Osteocyte (in vitro differentiated cells): Measurements from ENCODE around the gene UGT1A10. TPM values are rescaled to one million over a fixed set of nuclear protein-coding genes. Genes with fewer than 3 reads are reported as not detected.
A peak's percentile ranks its signal among the peaks of the same experiment; 100 is the strongest.
"Not testable (repeated sequence)": the region's sequence is repeated elsewhere in the genome, so short reads cannot be mapped to it uniquely, and the experiment has no call there.

Source experiments
- DNase-seq: peaks from one replicate; pipeline ENCODE4 v3.0.0; 2021; ENCODE audit warnings: mixed read lengths; ENCODE audit not compliant: unreplicated experiment; ENCODE audit errors: extremely low spot score
- H3K27ac Mint-ChIP-seq: one replicate; pipeline ENCODE4 v1.8.0; 2021; ENCODE audit warnings: mild to moderate bottlenecking, mixed read lengths; ENCODE audit not compliant: unreplicated experiment
- H3K27me3 Mint-ChIP-seq: one replicate; pipeline ENCODE4 v1.8.0; 2021; ENCODE audit warnings: mixed read lengths; ENCODE audit not compliant: unreplicated experiment
- H3K36me3 Mint-ChIP-seq: one replicate; pipeline ENCODE4 v1.8.0; 2021; ENCODE audit warnings: mixed read lengths; ENCODE audit not compliant: unreplicated experiment
- H3K4me1 Mint-ChIP-seq: one replicate; pipeline ENCODE4 v1.8.0; 2021; ENCODE audit warnings: mixed read lengths; ENCODE audit not compliant: unreplicated experiment
- H3K4me3 Mint-ChIP-seq: one replicate; pipeline ENCODE4 v1.8.0; 2021; ENCODE audit warnings: mild to moderate bottlenecking, moderate library complexity, mixed read lengths; ENCODE audit not compliant: unreplicated experiment
- H3K9me3 Mint-ChIP-seq: one replicate; pipeline ENCODE4 v1.8.0; 2021; ENCODE audit warnings: mixed read lengths; ENCODE audit not compliant: unreplicated experiment
- total RNA-seq: library from RNA; stranded (reverse); gene quantifications from 2 replicates; pipeline ENCODE4 v1.2.1, GENCODE V29; 2021
- TF ChIP-seq, protein P1 (sequence below): fragments of 200-600 bp; sonication (generic); IDR thresholded peaks from 2 replicates; pipeline ENCODE4 v1.5.0; 2021; ENCODE audit warnings: antibody characterized with exemption, mild to moderate bottlenecking, moderate library complexity

Gene UGT1A10
- total RNA-seq, 1 donor from 2014 or later, result not detected

DNA sequence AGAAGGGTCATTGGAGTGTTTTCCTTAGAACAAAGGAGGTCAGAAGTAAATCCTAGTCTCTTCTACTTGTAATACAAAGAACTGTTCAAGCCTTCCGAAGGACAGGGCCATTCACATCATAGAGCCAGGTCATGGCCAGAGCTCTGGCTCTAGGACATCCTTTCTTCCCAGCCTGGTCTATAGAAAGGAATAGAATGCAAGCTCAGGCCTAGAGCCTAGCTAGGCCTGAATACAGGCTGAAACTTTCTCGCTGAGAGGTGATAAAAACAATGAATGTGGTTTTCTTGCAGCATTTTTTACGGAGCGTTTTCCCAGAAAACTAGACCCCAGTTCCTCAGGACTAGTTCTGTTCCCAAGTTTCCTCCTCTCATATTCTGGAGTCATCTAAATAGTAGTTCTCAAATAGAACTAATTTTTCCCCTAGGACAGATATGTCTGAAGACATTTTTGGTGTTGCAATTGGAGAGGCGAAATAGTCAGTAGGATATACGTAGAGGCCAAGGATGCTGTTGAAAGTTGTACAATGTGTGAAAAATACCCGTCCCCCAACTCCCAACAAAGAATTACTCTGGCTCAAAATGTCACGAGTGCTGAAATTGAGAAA, 63.3 kb downstream of the UGT1A10 start:
- Mint-ChIP-seq H3K4me1 (no peaks in the 10 kb centered on the region), H3K4me3 (no peak overlapping the region), H3K27ac (no peak overlapping the region), H3K36me3 (peaks cover 4% of the 10 kb centered on the region), H3K27me3 (peaks cover 6% of the 10 kb centered on the region), H3K9me3 (peaks cover 12% of the 10 kb centered on the region)
- DNase-seq, result no peak
- TF ChIP-seq, protein P1, sequence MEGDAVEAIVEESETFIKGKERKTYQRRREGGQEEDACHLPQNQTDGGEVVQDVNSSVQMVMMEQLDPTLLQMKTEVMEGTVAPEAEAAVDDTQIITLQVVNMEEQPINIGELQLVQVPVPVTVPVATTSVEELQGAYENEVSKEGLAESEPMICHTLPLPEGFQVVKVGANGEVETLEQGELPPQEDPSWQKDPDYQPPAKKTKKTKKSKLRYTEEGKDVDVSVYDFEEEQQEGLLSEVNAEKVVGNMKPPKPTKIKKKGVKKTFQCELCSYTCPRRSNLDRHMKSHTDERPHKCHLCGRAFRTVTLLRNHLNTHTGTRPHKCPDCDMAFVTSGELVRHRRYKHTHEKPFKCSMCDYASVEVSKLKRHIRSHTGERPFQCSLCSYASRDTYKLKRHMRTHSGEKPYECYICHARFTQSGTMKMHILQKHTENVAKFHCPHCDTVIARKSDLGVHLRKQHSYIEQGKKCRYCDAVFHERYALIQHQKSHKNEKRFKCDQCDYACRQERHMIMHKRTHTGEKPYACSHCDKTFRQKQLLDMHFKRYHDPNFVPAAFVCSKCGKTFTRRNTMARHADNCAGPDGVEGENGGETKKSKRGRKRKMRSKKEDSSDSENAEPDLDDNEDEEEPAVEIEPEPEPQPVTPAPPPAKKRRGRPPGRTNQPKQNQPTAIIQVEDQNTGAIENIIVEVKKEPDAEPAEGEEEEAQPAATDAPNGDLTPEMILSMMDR, result no peak

DNA sequence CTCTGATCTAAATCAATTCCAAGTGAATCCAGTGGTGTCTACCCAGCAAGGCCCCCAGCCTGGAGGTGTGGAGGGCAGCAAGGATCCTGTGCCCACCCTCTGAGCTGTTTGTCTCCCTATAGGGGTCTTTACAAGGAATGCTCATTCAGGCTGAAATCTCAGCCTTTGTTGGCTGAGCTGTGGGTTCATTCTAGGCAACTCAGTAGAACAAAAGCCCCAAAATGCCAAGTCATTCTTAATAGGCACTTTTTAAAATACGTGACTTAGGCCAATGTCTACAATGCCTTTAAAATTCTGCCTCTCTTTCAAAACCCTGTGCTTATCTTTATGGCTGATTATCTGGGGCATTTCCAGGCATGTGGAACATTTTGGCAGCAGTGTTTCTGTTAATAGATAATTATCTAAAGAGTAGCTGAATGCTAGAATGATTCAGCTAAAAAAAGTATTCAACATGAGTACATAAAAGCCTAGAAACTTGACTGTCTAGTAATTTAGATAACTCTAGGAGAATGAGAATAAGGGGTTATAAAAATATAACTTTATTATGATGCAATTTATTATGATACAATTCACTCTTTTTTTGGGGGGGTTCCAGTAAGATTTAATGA, 63.9 kb downstream of the UGT1A10 start:
- DNase-seq, result no peak
- H3K36me3 Mint-ChIP-seq, result peaks cover 4% of the 10 kb centered on the region
- no peaks in the 10 kb centered on the region for H3K4me1 Mint-ChIP-seq
- H3K4me3 Mint-ChIP-seq, result no peak overlapping the region
- TF ChIP-seq, protein P1, result no peak
- no peak overlapping the region for H3K27ac Mint-ChIP-seq
- H3K9me3 Mint-ChIP-seq, result peaks cover 12% of the 10 kb centered on the region
- H3K27me3 Mint-ChIP-seq, result peaks cover 6% of the 10 kb centered on the region

DNA sequence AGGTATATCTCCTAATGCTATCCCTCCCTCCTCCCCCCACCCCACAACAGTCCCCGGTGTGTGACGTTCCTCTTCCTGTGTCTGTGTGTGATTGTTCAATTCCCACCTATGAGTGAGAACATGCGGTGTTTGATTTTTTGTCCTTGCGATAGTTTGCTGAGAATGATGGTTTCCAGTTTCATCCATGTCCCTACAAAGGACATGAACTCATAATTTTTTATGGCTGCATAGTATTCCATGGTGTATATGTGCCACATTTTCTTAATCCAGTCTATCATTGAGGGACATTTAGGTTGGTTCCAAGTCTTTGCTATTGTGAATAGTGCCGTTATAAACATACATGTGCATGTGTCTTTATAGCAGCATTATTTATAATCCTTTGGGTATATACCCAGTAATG, 64.6 kb downstream of the UGT1A10 start:
- H3K27ac Mint-ChIP-seq, result not testable (repeated sequence)

DNA sequence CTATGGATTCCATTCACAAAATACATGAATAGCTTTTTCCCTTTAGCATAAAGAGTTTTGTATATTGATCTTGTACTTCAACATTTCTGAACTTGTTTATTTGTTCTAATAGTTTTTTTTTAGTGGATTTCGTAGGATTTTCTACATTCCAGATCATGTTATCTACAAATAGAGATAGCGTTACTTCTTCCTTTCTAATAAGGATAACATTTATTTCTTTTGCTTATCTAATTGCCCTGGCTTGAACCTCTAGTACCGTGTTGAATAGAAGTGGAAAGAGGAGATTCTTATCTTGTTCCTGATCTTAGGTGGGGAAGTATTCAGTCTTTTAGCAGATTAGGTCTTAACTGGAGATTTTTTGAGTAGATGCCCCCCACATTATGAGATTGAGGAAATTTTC, 66.0 kb downstream of the UGT1A10 start:
- DNase-seq, result no peak
- Mint-ChIP-seq H3K27ac (no peak overlapping the region), H3K4me3 (no peak overlapping the region), H3K4me1 (peaks cover 8% of the 10 kb centered on the region), H3K27me3 (peaks cover 2% of the 10 kb centered on the region), H3K36me3 (peaks cover 4% of the 10 kb centered on the region), H3K9me3 (peaks cover 12% of the 10 kb centered on the region)
- TF ChIP-seq, protein P1, result no peak

More for the DNA sequence above, 64.6 kb downstream of the UGT1A10 start:
- not testable (repeated sequence) for DNase-seq, H3K4me3 Mint-ChIP-seq, H3K27me3 Mint-ChIP-seq, H3K36me3 Mint-ChIP-seq, H3K4me1 Mint-ChIP-seq
- H3K9me3 Mint-ChIP-seq, result peaks cover 12% of the 10 kb centered on the region

DNA sequence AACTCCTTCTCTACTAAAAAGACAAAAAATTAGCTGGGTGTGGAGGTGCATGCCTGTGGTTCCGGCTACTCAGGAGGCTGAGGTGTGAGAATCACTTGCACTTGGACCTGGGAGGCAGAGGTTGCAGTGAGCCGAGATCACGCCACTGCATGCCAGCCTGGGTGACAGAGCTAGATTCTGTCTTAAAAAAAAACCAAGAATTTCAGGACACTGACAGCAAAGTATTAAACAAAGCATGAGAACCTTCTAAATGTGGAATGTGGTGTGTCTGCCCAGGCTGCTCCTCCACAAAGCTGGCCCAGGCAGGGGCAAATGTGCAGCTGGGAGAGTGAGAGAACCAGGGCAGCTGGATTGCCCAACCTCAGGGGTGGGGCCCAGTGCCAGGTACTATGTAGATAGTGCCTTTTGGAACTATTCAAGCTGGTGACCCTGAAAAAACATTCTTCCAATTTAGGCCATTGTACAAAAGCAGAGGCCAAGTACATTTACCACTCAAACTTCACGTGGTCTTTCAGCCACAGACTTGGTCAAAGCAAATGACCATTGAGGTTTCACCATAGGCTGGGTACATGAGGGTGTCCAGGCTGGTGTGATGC, 69.8 kb downstream of the UGT1A10 start:
- DNase-seq, result no peak
- Mint-ChIP-seq H3K36me3 (peaks cover 4% of the 10 kb centered on the region), H3K27ac (peak overlapping the region; percentile 44)

More for the DNA sequence above, 69.8 kb downstream of the UGT1A10 start:
- H3K4me3 Mint-ChIP-seq, result no peak overlapping the region
- H3K4me1 Mint-ChIP-seq, result peaks cover 21% of the 10 kb centered on the region
- peaks cover 12% of the 10 kb centered on the region for H3K9me3 Mint-ChIP-seq
- no peaks in the 10 kb centered on the region for H3K27me3 Mint-ChIP-seq
- TF ChIP-seq, protein P1, result no peak
